Activated naive CD4-positive, alpha-beta T cell treated with anti-CD3 and anti-CD28 coated beads, Interleukin-2, amount 10 ng/mL, durations not matched to agents 7 days and 5 days (primary cell): Measurements from ENCODE around the gene CLCN7.

Experiments used
- CTCF ChIA-PET: fragments of 350-600 bp; sonication (Branson Sonifier 250); formaldehyde crosslinking; loops from one replicate; lab custom pipeline; 2021; ENCODE audit warnings: antibody characterized with exemption; lab: Charles Lee
- DNase-seq: peaks from one replicate; pipeline ENCODE4 v3.0.0-alpha.2; 2020
- H3K27ac Mint-ChIP-seq: one replicate; pipeline ENCODE4 v1.8.0; 2021; ENCODE audit warnings: mild to moderate bottlenecking, moderate library complexity, mixed read lengths
- H3K27me3 Mint-ChIP-seq: one replicate; pipeline ENCODE4 v1.8.0; 2021; ENCODE audit warnings: mild to moderate bottlenecking, mixed read lengths
- H3K36me3 Mint-ChIP-seq: one replicate; pipeline ENCODE4 v1.8.0; 2021; ENCODE audit warnings: mixed read lengths
- H3K4me1 Mint-ChIP-seq: one replicate; pipeline ENCODE4 v1.8.0; 2021; ENCODE audit warnings: mixed read lengths
- H3K4me3 Mint-ChIP-seq: one replicate; pipeline ENCODE4 v1.8.0; 2021; ENCODE audit warnings: mild to moderate bottlenecking, moderate library complexity, mixed read lengths
- H3K9me3 Mint-ChIP-seq: one replicate; pipeline ENCODE4 v1.8.0; 2021; ENCODE audit warnings: mixed read lengths

Gene CLCN7

DNA sequence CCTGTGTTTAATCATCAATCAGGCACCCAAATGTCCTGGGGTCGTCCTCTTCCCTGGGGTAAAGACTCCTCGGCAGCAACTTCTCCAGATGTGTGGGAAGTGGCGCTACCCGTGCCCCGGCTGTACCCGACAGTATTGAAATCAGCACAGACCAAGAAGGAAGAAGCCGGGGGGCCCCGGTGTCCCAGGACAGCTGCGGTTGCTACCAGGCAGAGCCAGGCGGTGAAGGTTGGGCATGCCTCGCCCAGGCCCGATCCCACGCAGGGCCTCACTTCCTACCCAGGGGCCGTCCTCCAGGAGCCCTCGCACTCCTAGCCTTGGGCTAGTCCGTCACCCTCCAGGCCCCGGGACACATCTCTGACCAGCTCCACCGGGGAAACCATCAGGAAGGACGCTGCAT lies 21.5 kb downstream of the CLCN7 start:
- DNase-seq: no peak
- Mint-ChIP-seq H3K9me3 (no peaks in the 10 kb centered on the region), H3K4me1 (peaks cover 9% of the 10 kb centered on the region), H3K27me3 (no peaks in the 10 kb centered on the region), H3K4me3 (peak overlapping the region; percentile 38), H3K36me3 (peaks cover 3% of the 10 kb centered on the region), H3K27ac (peak overlapping the region; percentile 89)
- CTCF ChIA-PET: no interaction called here

DNA sequence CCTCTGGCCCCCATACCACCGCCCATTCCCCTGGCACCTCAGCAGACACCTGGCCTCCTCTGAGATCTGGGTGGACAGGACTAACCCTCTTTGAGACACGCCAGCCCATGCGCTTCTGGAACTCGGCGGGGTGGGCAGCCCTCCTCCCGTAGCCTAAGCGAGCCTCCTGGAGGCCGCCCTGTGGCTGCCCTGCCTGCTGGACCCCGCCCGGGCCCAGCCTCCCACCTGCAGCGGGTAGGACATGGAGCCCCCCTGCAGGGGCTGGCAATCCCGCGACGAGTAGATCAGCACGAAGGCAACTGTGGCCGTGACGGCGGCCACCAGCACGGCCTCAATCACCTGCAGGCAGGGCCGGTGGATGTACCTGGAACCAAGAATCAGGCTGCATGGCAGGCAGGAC lies 22.3 kb downstream of the CLCN7 start:
- H3K27ac Mint-ChIP-seq: no peak overlapping the region
- peaks cover 9% of the 10 kb centered on the region for H3K4me1 Mint-ChIP-seq
- H3K9me3 Mint-ChIP-seq: no peaks in the 10 kb centered on the region
- DNase-seq: no peak
- peaks cover 5% of the 10 kb centered on the region for H3K36me3 Mint-ChIP-seq
- no peaks in the 10 kb centered on the region for H3K27me3 Mint-ChIP-seq
- H3K4me3 Mint-ChIP-seq: no peak overlapping the region
- CTCF ChIA-PET: no interaction called here

DNA sequence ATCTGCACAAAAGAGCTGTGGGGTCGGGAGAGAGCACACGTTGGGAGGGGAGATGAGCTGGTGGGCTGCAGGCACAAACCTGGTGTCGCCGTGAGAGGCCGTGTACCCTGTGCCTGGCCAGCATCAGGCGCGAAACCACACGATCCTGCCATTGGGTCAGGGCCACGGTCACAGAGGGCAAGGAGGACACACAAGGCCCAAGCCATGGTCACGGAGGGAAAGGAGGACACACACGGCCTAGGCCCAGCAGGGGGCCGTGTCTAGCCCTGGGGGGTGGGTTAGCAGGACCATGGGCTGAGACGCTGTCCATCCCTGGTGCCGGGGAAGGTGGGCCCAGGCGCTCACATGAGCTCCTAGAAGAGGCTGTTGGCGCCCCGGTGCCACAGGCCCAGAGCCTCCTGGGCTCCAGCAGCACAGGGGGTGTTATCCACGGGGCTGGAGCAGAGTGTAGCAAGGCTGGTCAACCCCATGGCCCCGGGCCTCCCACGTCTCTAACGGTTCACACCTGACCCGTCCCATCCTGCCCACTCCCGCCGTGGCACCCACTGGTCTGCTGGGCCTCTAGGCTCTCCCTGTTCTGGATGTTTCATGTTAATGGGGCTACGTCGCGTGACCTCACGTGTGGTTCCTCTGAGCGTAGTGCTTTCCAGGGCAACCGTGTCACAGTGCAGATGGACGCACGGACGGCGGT lies 23.0 kb downstream of the CLCN7 start:
- no peak for DNase-seq

GRCh38 chr16:1450841-1451240 lies 24.0 kb downstream of the CLCN7 start:
- Mint-ChIP-seq H3K36me3 (peaks cover 5% of the 10 kb centered on the region), H3K4me3 (no peak overlapping the region), H3K9me3 (no peaks in the 10 kb centered on the region), H3K4me1 (peaks cover 9% of the 10 kb centered on the region), H3K27ac (no peak overlapping the region), H3K27me3 (no peaks in the 10 kb centered on the region)
- CTCF ChIA-PET: no interaction called here
- DNase-seq: no peak

More for the DNA sequence above, 23.0 kb downstream of the CLCN7 start:
- Mint-ChIP-seq H3K36me3 (peaks cover 5% of the 10 kb centered on the region), H3K27me3 (no peaks in the 10 kb centered on the region), H3K9me3 (no peaks in the 10 kb centered on the region), H3K27ac (no peak overlapping the region), H3K4me3 (no peak overlapping the region), H3K4me1 (peaks cover 9% of the 10 kb centered on the region)
- CTCF ChIA-PET: no interaction called here

GRCh38 chr16:1450218-1450617 lies 24.6 kb downstream of the CLCN7 start:
- Mint-ChIP-seq H3K4me3 (no peak overlapping the region), H3K4me1 (peaks cover 9% of the 10 kb centered on the region), H3K9me3 (no peaks in the 10 kb centered on the region), H3K27ac (no peak overlapping the region), H3K27me3 (no peaks in the 10 kb centered on the region), H3K36me3 (peaks cover 5% of the 10 kb centered on the region)
- CTCF ChIA-PET: no interaction called here
- no peak for DNase-seq

DNA sequence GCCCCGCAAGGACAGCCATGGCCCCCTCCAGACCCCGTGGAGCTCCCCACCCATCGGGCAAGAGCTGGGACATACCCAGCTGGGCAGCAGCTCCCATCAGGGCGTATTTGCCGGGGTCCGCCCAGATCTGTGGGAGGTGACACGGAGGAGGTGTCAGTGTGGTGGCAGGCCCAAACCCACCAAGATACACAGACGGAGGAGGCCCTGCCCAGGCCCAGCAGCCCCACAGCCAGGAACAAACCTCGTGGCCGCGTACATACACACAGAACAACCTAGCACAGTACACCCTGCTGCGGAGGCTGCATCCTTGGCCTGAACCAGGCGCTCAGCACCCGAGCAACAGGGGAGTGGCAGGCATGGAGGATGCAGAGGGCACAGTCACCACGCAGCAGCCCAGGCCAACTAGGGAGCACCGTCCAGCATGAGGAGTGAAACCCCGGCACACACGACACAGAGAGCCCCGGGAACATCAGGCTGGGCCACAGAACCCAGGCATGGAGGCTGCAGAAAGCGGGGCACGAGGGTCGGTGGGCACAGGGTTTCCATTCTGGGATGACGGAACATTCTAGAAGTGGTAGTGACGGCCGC lies 25.5 kb downstream of the CLCN7 start:
- Mint-ChIP-seq H3K4me1 (peaks cover 8% of the 10 kb centered on the region), H3K9me3 (no peaks in the 10 kb centered on the region), H3K4me3 (no peak overlapping the region), H3K27me3 (no peaks in the 10 kb centered on the region), H3K27ac (no peak overlapping the region), H3K36me3 (peaks cover 5% of the 10 kb centered on the region)
- no peak for DNase-seq
- CTCF ChIA-PET: no interaction called here

DNA sequence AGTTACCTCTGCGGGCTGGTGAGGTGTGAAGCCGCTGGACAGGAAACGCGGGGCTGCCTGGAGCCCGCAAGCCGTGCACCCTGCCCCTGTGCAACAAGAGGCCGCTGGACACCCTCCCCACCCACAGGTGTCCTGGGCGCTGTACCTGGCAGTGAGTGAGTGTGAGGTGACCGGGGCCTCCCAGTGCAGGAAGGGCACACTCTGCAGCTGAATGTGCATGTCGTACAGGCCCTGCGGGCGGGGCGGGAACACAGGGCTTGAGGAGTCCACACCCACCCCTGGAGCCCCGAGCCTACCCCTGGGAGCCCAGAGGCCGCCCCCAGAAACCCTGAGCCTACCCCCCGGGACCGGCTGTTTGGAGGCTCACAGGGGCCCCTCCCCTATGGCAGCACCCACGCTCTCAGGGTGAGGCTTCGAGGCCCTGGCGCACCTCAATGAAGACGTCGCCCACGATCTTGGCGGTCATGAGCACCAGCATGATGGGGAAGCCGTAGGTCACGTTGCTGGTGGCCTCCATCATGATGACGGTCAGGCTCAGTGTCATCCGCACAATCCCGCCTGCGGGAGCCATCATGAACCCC lies 26.2 kb downstream of the CLCN7 start:
- H3K36me3 Mint-ChIP-seq: peaks cover 3% of the 10 kb centered on the region
- CTCF ChIA-PET: no interaction called here
- DNase-seq: no peak

GRCh38 chr16:1447965-1448364 lies 26.9 kb downstream of the CLCN7 start:
- no peaks in the 10 kb centered on the region for H3K27me3 Mint-ChIP-seq
- H3K36me3 Mint-ChIP-seq: peaks cover 3% of the 10 kb centered on the region
- no peak overlapping the region for H3K4me3 Mint-ChIP-seq
- H3K9me3 Mint-ChIP-seq: no peaks in the 10 kb centered on the region
- no peak for DNase-seq
- CTCF ChIA-PET: no interaction called here
- no peaks in the 10 kb centered on the region for H3K4me1 Mint-ChIP-seq
- no peak overlapping the region for H3K27ac Mint-ChIP-seq

More for the DNA sequence above, 26.2 kb downstream of the CLCN7 start:
- Mint-ChIP-seq H3K9me3 (no peaks in the 10 kb centered on the region), H3K27me3 (no peaks in the 10 kb centered on the region), H3K27ac (no peak overlapping the region), H3K4me3 (no peak overlapping the region), H3K4me1 (peaks cover 2% of the 10 kb centered on the region)

DNA sequence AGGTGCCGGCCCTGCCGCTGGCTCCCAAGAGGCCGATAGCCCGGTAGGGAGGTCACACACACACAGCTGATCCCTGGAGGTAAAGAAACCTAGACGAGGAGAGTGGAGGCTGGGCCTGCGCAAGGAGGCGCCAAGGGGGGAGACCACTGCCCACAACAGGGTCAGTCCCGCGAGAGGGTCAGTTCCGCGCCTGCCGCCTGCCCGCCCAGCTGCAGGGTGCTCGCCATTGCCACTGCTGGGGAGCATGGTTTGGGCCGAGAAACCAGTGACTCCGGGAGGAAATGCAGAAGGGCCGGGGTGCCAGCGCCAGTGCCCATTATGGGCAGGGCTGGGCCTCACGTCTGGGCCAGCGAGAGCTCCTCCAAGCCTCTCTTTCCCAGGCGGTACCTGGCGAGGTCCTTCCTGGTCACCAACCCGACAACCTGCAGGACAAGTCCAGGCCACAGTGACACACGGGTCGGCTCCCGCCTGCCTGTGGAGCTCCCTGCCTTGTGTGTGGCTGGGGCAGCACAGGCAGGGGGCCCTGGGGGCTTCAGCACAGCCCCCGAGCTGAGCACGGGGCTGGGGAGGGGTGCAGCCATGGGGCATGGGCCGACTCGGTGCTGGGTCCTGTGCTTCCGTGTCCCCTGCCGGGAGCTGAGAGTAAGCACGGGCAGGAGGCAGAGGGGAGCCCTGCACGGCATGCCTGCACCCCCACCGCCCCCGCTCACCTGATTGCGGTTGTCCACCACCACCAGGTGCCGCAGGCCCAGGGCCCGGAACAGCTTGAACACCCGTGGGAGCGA lies 28.3 kb downstream of the CLCN7 start:
- Mint-ChIP-seq H3K9me3 (no peaks in the 10 kb centered on the region), H3K27me3 (no peaks in the 10 kb centered on the region), H3K27ac (no peak overlapping the region), H3K4me3 (no peak overlapping the region), H3K4me1 (no peaks in the 10 kb centered on the region), H3K36me3 (peaks cover 1% of the 10 kb centered on the region)
- CTCF ChIA-PET: no interaction called here
- DNase-seq: no peak

DNA sequence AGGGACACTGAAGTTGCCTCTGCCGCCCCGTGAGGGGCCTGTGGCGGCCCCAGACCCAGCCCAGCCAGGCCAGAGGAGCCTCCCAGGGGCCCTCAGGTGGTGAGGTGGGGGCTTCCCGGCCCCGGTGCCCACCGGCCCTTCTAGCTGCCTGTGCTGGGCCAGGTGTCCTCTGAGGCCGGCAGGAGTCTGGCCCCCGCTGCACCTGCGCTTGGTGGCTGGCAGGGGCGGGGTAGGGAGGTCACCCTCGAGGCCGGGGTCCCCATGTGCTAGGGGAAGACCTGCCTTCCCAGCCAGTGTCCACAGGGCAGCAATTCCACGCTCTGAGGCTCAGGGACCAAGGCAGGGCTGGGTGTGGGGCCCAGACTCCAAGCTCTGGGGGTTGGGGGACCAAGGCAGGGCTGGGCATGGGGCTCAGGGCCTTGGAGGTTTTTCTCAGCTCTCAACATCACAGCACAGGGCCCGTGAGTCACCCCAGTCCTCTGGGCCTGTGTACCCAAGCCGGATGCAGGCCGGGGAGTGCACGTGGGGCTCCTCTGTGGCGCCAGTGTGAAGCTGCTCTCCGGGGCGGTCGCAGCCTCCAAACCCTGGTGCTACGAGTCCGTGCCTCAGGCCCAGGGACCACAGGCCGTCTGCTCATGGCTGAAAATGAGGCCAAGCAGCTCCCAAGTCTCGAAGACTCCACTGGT lies 29.2 kb downstream of the CLCN7 start:
- H3K27ac Mint-ChIP-seq: no peak overlapping the region
- no peak overlapping the region for H3K4me3 Mint-ChIP-seq
- no peaks in the 10 kb centered on the region for H3K4me1 Mint-ChIP-seq
- H3K9me3 Mint-ChIP-seq: no peaks in the 10 kb centered on the region
- DNase-seq: no peak
- CTCF ChIA-PET: no interaction called here
- no peaks in the 10 kb centered on the region for H3K27me3 Mint-ChIP-seq
- H3K36me3 Mint-ChIP-seq: peaks cover 1% of the 10 kb centered on the region

DNA sequence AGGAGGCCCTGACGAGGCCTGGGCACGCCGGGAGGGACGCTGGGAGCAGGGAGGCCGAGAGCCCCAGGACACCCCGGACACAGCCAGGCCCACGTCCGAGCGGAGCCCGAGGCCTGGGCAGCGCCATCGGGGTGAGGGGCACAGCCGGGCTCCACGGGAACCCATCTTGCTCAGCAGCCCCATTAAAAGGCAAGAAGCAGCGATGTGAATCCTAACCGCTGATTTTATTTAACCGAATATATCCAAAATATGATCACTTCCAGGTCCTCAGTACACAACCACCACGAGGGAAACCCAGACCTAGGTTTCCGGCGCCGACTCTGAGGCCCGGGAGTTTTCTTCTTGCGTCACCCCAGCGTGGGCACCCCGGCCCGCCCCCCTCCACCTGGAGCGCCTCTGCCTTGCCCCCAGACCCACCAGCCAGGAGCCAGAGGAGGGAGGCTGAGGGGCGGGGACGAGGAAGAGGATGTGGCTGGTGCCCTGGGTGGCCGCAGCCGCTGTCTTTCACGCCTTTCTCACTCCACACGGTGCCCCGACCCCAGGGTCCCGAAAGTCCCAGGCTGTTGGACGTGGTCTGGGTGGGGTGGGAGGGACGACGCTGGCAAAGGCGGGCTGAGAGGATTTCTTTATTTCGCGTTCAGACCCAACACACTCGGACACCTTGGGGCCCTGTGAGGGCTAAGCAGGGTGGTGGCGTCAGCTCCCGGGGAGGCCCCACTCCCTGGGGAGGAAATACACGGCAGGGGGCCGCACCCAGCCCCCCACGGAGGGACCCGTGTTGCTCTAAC lies 29.9 kb downstream of the CLCN7 start:
- H3K27me3 Mint-ChIP-seq: no peaks in the 10 kb centered on the region
- H3K4me3 Mint-ChIP-seq: no peak overlapping the region
- H3K27ac Mint-ChIP-seq: no peak overlapping the region
- no peaks in the 10 kb centered on the region for H3K4me1 Mint-ChIP-seq
- DNase-seq: no peak
- H3K9me3 Mint-ChIP-seq: no peaks in the 10 kb centered on the region
- CTCF ChIA-PET: no interaction called here
- H3K36me3 Mint-ChIP-seq: peaks cover 1% of the 10 kb centered on the region

DNA sequence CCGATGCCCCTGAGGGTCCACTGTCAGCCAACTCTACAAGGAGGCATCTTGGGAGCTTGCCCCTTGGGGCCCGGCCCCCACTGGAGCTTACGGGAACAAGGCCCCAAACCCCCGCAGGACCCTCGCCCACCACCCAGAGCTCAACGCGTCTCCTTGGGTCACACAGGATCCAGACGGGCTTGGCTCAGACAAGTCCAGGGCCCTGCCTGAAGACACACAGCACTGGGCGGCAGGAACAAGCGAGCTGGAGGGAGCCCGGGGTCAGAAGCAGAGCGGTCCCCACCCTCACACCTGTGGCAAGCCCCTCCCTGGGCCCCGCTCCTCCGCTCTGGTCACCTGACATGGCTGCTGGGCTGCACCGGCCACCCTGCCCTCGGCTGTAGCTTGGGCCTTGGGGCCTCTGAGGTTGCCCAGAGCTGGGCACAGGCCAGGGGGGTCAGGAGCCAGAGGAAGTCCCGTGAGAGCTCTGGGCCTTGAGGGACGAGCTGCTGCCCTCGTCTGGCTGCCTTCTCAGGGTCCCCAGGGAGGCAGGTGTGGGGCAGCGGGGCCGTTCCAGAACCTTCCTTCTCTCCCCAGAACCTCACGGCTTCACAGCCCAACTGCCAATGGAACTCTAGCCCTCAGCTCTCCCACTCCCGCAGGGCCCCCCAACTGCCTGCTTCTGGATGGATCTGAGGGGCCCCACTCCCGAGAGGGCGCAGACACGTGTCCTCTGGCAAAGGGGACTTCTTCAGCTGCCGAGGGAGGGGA lies 30.7 kb downstream of the CLCN7 start, which contains the start of gene CCDC154:
CCDC154 (minus strand) TSS at position 577 of the 750 bp plus-strand sequence; CDS start at position 343, 234 bp downstream.
- Mint-ChIP-seq H3K4me3 (no peak within 1 kb of the TSS), H3K36me3 (peaks cover 1% of the 10 kb centered on the region), H3K4me1 (no peaks in the 10 kb centered on the region), H3K27ac (no peak within 1 kb of the TSS), H3K27me3 (no peaks in the 10 kb centered on the region), H3K9me3 (no peaks in the 10 kb centered on the region)
- DNase-seq: no peak
- CTCF ChIA-PET: no interaction called here
